HG03575 (cell line): ENCODE results near the gene EOMES.

Experiments
- ATAC-seq: cut with Tn5 transposase; IDR thresholded peaks from one replicate; pipeline ENCODE4 v1.9.1; 2021; ENCODE audit not compliant: unreplicated experiment, insufficient number of reproducible peaks, low FRiP score; ENCODE audit errors: extremely low read depth

Gene EOMES

GRCh38 chr3:27723456-27723814 lies 1.3 kb upstream of the EOMES start:
- no peak for ATAC-seq

- no peak for ATAC-seq
Observed at GRCh38 chr3:27723001-27723445, 900 bp upstream of the EOMES start.

- no peak for ATAC-seq
Observed at GRCh38 chr3:27720899-27721716, 1.0 kb downstream of the EOMES start.

- ATAC-seq = no peak
Observed at GRCh38 chr3:27719314-27720003, 2.7 kb downstream of the EOMES start.

- ATAC-seq = no peak
Observed at GRCh38 chr3:27718459-27718858, 3.7 kb downstream of the EOMES start.

- ATAC-seq = no peak
Observed at GRCh38 chr3:27717200-27717852, 4.8 kb downstream of the EOMES start.

- no peak for ATAC-seq
Observed at GRCh38 chr3:27716309-27716708, 5.8 kb downstream of the EOMES start.

GRCh38 chr3:27715863-27716262 lies 6.3 kb downstream of the EOMES start:
- no peak for ATAC-seq

GRCh38 chr3:27715454-27715806 lies 6.7 kb downstream of the EOMES start:
- ATAC-seq = no peak

GRCh38 chr3:27714692-27715453 lies 7.2 kb downstream of the EOMES start:
- no peak for ATAC-seq

GRCh38 chr3:27714146-27714526 lies 8.0 kb downstream of the EOMES start:
- ATAC-seq = no peak

GRCh38 chr3:27713435-27714145 lies 8.5 kb downstream of the EOMES start:
- ATAC-seq = no peak

- no peak for ATAC-seq
Observed at GRCh38 chr3:27713078-27713423, 9.1 kb downstream of the EOMES start.

GRCh38 chr3:27712136-27713077 lies 9.7 kb downstream of the EOMES start:
- peak; percentile 81 for ATAC-seq

- no peak for ATAC-seq
Observed at GRCh38 chr3:27708250-27708649, 13.9 kb downstream of the EOMES start.

- no peak for ATAC-seq
Observed at GRCh38 chr3:27699067-27699466, 23.1 kb downstream of the EOMES start.

- no peak for ATAC-seq
Observed at GRCh38 chr3:27696906-27697305, 25.2 kb downstream of the EOMES start.

- no peak for ATAC-seq
Observed at GRCh38 chr3:27695636-27696035, 26.5 kb downstream of the EOMES start.
